ENCODE data around the gene INVS.
"Not testable (repeated sequence)": the region's sequence is repeated elsewhere in the genome, so short reads cannot be mapped to it uniquely, and the experiment has no call there.

The INVS gene

GRCh38 chr9:100063185-100063584 lies 35.9 kb upstream of the INVS start:
- no peak overlapping the region; the same call in 1 of the 2 replicates for H3K27ac ChIP-seq
- TF ChIP-seq, protein P1, sequence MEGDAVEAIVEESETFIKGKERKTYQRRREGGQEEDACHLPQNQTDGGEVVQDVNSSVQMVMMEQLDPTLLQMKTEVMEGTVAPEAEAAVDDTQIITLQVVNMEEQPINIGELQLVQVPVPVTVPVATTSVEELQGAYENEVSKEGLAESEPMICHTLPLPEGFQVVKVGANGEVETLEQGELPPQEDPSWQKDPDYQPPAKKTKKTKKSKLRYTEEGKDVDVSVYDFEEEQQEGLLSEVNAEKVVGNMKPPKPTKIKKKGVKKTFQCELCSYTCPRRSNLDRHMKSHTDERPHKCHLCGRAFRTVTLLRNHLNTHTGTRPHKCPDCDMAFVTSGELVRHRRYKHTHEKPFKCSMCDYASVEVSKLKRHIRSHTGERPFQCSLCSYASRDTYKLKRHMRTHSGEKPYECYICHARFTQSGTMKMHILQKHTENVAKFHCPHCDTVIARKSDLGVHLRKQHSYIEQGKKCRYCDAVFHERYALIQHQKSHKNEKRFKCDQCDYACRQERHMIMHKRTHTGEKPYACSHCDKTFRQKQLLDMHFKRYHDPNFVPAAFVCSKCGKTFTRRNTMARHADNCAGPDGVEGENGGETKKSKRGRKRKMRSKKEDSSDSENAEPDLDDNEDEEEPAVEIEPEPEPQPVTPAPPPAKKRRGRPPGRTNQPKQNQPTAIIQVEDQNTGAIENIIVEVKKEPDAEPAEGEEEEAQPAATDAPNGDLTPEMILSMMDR (conservative IDR thresholded peaks at IDR 0.05), result no peak

GRCh38 chr9:100064872-100065581 lies 34.0 kb upstream of the INVS start:
- H3K27ac ChIP-seq, result no peak overlapping the region
- TF ChIP-seq, protein P1 (conservative IDR thresholded peaks at IDR 0.05), result no peak

DNA sequence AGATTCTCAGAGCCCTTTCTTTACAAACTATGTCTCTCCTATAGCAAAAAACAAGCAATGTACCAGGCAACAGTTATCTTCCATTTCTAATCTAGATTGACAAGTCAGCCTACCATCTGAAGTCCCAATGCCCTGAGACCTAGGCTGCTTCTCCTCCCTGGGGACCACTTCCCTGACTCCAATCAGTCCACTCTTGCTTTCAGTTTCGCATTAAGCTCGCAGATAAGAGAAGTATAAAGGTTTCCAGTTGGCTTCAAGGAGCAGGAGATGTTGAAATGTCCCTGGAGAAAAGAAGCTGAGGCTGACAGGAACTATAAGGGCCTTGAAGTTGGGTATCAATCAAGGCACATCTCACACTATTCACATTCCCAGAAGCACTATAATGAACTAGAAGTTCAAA lies 32.5 kb upstream of the INVS start:
- TF ChIP-seq, protein P1 (conservative IDR thresholded peaks at IDR 0.05), result no peak
- no peak overlapping the region for H3K27ac ChIP-seq

- not testable (repeated sequence) for H3K27ac ChIP-seq
Measured at GRCh38 chr9:100067990-100068389, 31.1 kb upstream of the INVS start.

- not testable (repeated sequence) for H3K27ac ChIP-seq
Measured at GRCh38 chr9:100069068-100069467, 30.0 kb upstream of the INVS start.

DNA sequence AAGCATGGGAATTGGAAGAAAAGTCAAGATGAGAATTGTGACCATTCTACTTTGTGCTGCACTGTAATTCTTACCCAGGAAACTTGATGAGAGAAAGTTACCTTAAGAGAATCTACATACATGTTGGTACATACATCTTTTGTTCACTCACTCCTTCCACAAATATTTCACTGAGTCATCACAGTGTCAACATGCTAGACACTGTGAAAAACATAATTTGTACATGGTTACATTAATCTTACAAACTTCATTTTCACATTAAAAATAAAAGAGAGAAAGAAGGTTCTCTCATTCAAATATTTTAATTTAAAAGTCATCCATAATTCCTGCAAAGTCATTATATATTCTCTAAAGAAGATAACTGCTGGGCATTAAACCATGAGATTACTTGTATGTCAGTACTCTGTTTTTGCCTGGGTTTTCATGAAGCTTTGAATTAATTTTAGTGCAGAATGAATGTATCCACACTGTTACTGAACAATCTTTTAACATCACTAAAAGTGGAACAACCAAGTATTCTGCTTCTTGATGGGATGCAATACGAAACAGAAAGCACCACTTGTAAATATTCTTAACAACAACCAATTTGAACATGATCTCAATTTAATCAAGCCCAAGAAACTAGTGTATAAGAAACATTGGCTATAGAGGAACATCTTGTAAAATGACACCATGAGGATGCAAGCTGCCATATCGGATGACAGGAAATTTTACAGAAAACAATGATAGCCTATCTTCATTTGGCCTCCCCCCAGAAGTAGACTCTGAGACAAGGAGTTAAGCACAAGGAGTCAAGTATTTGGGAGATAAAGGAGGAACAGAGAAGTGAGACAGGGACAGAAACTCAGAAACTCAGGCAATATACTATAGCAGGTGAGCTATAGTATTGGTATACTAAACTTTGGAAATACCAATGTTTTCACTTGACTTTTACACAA lies 28.7 kb upstream of the INVS start:
- TF ChIP-seq, protein P1 (conservative IDR thresholded peaks at IDR 0.05), result no peak
- H3K27ac ChIP-seq, result no peak overlapping the region

- TF ChIP-seq, protein P1 (conservative IDR thresholded peaks at IDR 0.05), result no peak
Measured at GRCh38 chr9:100071271-100071670, 27.8 kb upstream of the INVS start.

GRCh38 chr9:100072805-100073204 lies 26.2 kb upstream of the INVS start:
- no peak overlapping the region for H3K27ac ChIP-seq
- TF ChIP-seq, protein P1 (conservative IDR thresholded peaks at IDR 0.05), result no peak

More at GRCh38 chr9:100071271-100071670, 27.8 kb upstream of the INVS start:
- no peak overlapping the region for H3K27ac ChIP-seq
